ENCODE results near the gene HAP1. TPM values are rescaled to one million over a fixed set of nuclear protein-coding genes. Genes with fewer than 3 reads are reported as not detected.
"Not testable (repeated sequence)": the region's sequence is repeated elsewhere in the genome, so short reads cannot be mapped to it uniquely, and the experiment has no call there.

HAP1 gene
- polyA plus RNA-seq, 12 donors, result 0.03 to 0.23 (median 0.07) TPM; not detected in 3

GRCh38 chr17:41724476-41725050, 9.9 kb downstream of the HAP1 start:
- no peak for DNase-seq

DNA sequence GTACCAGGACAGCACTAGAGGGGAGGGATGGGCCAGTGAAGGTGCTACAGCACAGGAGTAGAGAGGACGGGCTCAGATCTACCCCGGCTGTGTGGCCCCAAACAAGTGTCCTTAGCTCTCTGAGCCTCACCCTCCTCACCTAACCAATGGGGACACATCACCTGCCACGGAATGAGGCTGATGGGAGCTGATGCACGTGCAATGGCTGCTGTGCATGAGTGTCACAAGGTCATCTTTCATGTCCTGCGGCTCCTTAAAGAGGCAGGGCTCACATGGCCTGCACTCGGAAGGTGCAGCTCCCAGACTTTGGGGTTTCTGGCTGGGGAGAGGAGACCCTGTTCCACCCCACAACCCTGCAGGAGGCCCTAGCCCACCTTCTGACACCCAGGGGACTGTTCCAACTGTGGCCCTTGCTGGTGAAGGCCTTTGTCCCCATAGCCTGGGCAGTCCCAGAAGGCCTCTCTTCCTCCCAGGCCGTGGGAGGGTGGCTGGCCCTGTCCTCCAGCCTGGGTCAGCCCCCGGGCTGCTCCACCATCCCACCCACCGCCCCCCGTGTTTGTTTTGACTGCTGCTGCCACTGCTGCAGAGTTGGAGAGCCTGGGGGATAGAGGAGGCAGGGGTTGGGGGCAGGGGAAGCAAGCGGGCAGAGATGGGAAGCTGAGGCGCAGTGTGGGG, 10.5 kb downstream of the HAP1 start:
- DNase-seq, result no peak

- DNase-seq, result no peak
These were observed 12.2 kb downstream of the HAP1 start for GRCh38 chr17:41722231-41722630.

- DNase-seq, result no peak
These were observed 16.2 kb downstream of the HAP1 start for GRCh38 chr17:41718287-41718645.

- no peak for DNase-seq
These were observed 16.8 kb downstream of the HAP1 start for GRCh38 chr17:41717408-41718286.

GRCh38 chr17:41711669-41712400, 22.6 kb downstream of the HAP1 start, which contains the start of gene GAST:
GAST (plus strand) TSS chr17:41712331; CDS start chr17:41715437, 3,106 bp downstream.
- no peak for DNase-seq

GRCh38 chr17:41710472-41711090, 23.9 kb downstream of the HAP1 start:
- no peak for DNase-seq

DNA sequence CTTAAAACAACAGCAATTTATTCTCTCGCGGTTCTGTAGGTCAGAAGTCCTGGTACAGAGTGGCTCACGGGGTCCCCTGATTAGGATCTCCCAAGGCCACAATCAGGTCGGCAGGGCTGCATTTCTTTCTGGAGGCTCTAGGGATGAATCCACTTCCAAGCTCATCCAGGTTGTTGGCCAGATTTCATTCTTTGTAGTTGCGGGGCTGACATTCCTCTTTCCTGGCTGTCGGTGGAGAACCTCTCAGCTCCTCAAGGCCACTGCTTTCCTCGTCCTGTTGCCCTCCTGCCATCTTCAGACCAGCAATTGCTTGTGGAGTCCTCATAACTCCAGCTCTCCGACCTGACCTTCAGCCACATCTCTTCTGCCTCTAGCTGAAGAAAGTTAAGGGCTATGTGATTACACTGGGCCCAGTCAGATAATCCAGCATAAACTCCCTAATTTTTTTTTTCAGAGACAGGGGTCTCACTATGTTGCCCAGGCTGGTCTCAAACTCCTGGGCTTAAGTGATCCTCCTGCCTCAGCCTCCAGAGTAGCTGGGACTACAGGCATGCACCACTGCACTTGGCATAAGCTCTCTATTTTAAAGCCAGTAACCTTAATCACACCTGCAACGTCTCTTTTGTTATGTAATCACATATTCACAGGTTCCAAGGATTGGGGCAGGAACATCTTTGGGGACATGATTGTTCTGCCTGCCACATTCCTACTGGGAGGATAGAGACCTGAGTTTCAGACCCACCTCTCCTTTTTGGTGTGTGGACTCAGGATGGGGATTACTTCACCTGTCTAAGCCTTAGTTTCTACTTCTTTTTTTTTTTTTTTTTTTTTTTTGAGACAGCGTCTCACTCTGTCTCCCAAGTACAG, 26.4 kb downstream of the HAP1 start:
- DNase-seq, result no peak

GRCh38 chr17:41705271-41705991, 29.0 kb downstream of the HAP1 start:
- no peak for DNase-seq

GRCh38 chr17:41702712-41703111, 31.7 kb downstream of the HAP1 start:
- no peak for DNase-seq

GRCh38 chr17:41700843-41701242, 33.6 kb downstream of the HAP1 start:
- not testable (repeated sequence) for DNase-seq

- DNase-seq, result peak; percentile 71
These were observed 37.1 kb downstream of the HAP1 start for GRCh38 chr17:41697122-41697962.

- DNase-seq, result peak; percentile 71
These were observed 38.3 kb downstream of the HAP1 start for GRCh38 chr17:41695954-41696757.

GRCh38 chr17:41695134-41695661, 39.2 kb downstream of the HAP1 start:
- DNase-seq, result no peak

- DNase-seq, result no peak
These were observed 41.5 kb downstream of the HAP1 start for GRCh38 chr17:41692722-41693521.

GRCh38 chr17:41691031-41691777, 43.2 kb downstream of the HAP1 start:
- no peak for DNase-seq

Measured in muscle of arm (tissue), 12 donors.